Stimulated activated CD8-positive, alpha-beta memory T cell treated with anti-CD3 and anti-CD28 coated beads, Interleukin-7, amount 100 ng/mL, for 24 hours (primary cell): ENCODE measurements around the gene ERCC1.
"Not testable (repeated sequence)": the region's sequence is repeated elsewhere in the genome, so short reads cannot be mapped to it uniquely, and the experiment has no call there.

Experiments used
- DNase-seq: peaks from one replicate; pipeline ENCODE4 v3.0.0-alpha.2; 2020; ENCODE audit warnings: low read depth

Gene ERCC1

GRCh38 chr19:45429896-45430295 lies 6.2 kb upstream of the ERCC1 start:
- DNase-seq: not testable (repeated sequence)

- DNase-seq: no peak
Measured at GRCh38 chr19:45428384-45429231, 4.9 kb upstream of the ERCC1 start.

DNA sequence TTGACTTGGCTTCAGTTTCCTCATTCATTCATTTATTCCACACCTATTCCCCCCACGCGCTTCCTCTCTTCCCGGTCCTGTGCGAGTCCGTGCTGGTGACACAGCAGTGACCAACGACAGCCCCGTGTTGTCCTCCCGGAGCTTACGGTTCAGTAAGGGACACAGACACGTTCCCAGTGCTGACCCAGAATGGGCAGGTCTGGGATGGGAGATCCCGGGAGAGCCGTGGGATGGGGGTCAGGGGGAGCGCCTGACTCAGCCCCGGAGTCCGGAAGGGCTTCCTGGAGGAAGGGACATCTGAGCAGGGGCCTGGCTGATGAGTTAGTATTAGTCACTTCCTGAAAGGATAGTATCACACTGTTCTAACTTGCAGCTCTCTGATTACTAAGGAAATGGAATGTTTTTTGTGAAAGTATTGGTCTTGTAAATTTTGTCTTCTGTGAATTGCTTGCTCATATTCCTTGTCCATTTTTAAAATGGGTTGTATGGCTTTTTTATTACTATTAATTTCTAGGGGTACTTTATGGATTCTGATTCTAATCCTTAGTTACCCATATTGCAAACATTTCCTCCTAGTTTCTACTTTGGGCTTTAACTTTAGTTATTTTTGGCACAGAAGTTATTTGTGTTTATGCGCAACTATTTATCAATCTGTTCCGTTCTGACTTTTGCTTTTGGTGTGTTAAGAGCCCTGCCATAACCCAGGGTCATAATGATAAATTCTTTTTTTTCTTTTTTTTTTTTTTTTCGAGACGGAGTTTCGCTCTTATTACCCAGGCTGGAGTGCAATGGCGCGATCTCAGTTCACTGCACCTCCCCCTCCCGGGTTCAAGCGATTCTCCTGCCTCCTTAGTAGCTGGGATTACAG lies 708 bp upstream of the ERCC1 start:
- no peak for DNase-seq

DNA sequence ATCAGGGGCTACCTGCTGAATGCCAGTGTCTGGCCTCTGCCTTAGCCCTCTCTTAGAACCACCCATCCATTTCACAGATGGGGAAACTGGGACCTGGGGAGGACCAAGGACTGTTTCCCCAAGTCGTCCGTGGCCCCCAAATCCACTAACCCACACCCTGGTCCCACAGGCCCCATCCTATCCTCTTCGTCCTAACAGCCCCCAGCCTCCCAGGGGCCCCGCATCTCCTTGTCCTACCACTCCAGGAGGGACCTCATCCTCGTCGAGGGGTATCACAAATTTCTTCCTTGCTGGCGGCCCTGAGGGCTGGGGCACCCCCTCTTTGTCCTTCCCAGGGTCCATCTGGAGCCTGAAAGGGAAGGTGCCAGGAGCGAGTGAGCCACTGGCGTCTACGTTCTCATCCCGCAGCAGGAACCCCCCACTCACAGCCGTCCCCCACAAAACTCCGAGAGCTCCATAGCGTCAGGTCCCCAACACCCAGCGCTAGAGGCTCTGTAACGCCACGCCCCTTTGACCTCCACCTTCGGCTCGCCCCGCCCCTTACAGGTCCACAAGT lies 606 bp downstream of the ERCC1 start:
- no peak for DNase-seq

DNA sequence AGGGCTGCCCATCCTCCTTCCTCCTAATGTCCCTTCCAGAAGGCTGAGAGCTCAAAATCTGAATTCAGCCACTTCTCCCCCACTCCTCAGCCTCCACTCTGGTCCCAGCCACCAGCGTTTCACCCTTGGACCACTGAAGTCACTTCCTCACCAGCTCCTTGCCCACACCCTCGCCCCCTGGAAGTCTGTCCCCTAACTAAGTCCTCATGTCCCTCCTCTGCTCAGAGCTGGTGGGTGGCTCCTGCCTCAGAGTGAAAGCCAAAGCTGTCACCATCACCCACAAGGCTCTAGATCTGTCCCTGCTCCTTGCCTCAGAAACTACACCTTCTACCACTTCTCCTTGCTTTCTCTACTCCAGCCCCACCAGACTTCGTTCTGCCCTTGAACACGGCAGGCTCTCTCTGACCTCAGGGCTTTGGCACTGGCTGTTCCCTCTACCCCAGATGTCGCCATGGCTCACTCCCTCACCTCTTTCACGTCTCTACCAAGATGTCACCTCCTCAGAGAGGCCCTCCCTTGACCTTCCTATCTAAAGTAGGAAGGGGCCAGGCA lies 1.7 kb downstream of the ERCC1 start:
- no peak for DNase-seq

DNA sequence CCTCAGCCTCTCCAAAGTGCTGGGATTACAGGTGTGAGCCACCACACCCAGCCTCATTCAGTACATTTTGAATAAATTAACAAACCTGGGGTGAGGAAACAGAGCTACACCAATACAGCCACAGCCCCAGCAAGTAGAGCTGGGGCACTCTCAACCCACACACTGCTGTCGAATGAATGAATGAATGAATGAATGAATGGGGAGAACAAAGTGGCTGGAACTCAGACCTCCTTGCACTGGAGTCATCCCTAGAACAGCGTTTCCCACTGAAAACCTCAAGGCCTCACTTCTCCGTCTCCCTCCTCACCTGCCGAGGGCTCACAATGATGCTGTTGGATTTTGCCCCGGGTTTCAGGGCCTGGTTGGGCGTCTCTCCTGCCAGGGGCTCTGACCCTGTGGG lies 2.8 kb downstream of the ERCC1 start:
- no peak for DNase-seq

GRCh38 chr19:45420356-45420755 lies 3.4 kb downstream of the ERCC1 start:
- DNase-seq: no peak

GRCh38 chr19:45419895-45420294 lies 3.8 kb downstream of the ERCC1 start:
- DNase-seq: no peak

- no peak for DNase-seq
Measured at GRCh38 chr19:45419396-45419795, 4.3 kb downstream of the ERCC1 start.

- DNase-seq: no peak
Measured at GRCh38 chr19:45418802-45419201, 4.9 kb downstream of the ERCC1 start.

DNA sequence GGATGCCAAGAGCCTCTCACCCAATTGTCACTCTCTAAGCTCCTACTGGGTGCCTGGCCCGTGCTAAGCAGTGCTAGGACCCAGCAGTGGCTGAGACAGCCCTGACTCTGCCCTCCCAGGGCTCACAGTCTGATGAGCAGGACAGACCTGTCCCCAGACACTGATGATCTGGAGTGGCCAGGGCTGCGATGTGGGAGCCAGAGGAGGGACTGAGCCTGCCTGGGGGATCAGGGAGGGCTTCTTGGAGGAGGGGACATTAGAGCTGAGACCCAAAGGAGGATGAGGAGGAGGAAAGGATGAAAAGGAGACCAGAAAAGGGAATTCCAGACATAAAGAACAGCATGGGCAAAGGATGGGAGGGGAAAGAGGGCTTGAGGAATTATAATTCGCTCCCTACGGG lies 6.6 kb downstream of the ERCC1 start:
- no peak for DNase-seq

- no peak for DNase-seq
Measured at GRCh38 chr19:45414468-45414867, 9.2 kb downstream of the ERCC1 start.

DNA sequence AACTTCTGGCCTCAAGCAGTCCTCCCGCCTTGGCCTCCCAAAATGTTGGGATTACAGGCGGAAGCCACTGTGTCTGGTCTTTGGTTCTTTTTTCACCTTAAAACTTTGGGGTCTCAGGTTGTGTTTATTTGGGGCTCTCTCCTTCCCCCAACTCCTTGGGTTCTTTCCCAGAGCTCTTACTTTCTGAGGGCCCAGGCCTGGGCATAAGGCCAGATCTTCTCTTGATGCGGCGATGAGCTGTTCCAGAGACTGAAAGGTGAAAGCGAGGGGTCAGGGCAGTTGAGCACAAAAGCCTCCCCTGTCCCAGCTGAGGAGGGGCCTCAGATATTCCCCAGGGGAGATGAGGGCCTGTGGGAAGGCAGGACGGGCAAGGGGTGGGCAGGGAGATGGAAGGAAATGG lies 10.2 kb downstream of the ERCC1 start:
- no peak for DNase-seq

GRCh38 chr19:45410330-45410729 lies 13.4 kb downstream of the ERCC1 start:
- not testable (repeated sequence) for DNase-seq

GRCh38 chr19:45409557-45409920 lies 14.2 kb downstream of the ERCC1 start:
- DNase-seq: no peak

DNA sequence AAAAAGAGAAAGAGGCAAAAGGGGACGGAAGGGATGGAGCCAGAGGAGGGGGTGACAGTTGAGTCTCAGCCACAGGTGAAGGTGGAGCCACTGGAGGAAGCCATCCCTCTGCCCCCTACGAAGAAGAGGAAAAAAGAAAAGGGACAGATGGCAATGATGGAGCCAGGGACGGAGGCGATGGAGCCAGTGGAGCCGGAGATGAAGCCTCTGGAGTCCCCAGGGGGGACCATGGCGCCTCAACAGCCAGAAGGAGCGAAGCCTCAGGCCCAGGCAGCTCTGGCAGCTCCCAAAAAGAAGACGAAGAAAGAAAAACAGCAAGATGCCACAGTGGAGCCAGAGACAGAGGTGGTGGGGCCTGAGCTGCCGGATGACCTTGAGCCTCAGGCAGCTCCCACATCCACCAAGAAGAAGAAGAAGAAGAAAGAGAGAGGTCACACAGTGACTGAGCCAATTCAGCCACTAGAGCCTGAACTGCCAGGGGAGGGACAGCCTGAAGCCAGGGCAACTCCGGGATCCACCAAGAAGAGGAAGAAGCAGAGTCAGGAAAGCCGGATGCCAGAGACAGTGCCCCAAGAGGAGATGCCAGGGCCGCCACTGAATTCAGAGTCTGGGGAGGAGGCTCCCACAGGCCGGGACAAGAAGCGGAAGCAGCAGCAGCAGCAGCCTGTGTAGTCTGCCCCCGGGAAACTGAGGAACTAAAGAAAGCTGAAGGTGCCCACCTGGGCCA lies 14.7 kb downstream of the ERCC1 start:
- DNase-seq: no peak

DNA sequence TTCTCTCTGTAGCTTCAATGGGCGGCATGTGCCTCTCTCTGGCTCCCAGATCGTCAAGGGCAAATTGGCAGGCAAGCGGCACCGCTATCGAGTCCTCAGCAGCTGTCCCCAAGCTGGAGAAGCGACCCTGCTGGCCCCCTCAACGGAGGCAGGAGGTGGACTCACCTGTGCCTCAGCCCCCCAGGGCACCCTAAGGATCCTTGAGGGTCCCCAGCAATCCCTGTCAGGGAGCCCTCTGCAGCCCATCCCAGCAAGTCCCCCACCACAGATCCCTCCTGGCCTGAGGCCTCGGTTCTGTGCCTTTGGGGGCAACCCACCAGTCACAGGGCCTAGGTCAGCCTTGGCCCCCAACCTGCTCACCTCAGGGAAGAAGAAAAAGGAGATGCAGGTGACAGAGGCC lies 15.6 kb downstream of the ERCC1 start:
- no peak for DNase-seq

- not testable (repeated sequence) for DNase-seq
Measured at GRCh38 chr19:45407585-45407984, 16.1 kb downstream of the ERCC1 start.

DNA sequence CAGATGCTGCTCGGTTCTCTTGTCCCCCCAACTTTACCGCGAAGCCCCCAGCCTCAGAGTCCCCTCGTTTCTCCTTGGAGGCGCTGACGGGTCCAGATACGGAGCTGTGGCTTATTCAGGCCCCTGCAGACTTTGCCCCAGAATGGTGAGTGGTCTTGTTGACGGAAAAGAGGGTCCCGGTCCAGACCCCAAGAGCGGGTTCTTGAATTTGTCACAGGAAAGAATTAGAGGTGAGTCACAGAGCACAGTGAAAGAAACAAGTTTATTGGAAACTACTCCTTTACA lies 16.7 kb downstream of the ERCC1 start:
- DNase-seq: no peak

- peak; percentile 69 for DNase-seq
Measured at GRCh38 chr19:45406226-45407090, 17.3 kb downstream of the ERCC1 start, which contains the start of gene POLR1G. Gene POLR1G, plus strand, starts transcription at chr19:45406644. Its CDS starts 53 bp downstream, at chr19:45406697.
